Endothelial cell of umbilical vein (primary cell): Measurements from ENCODE around the gene TMEM11. TPM values are rescaled to one million over a fixed set of nuclear protein-coding genes. Genes with fewer than 3 reads are reported as not detected.

ENCODE experiments used
- BruUV-seq: library from RNA; stranded (reverse); fragments of 400-500 nt; replicated peaks from 2 replicates; lab custom pipeline; 2021; lab: Mats Ljungman, UMichigan
- CTCF ChIA-PET: fragments of 300-600, 350-600 bp; sonication (Branson Sonifier 250); formaldehyde crosslinking; loops from one replicate; lab custom pipeline; 2021; ENCODE audit warnings: antibody characterized with exemption, inconsistent platforms; lab: Charles Lee
- POLR2A ChIA-PET: fragments of 300-600, 350-600 bp; sonication (Branson Sonifier 250); formaldehyde crosslinking; loops from one replicate; lab custom pipeline; 2021; ENCODE audit warnings: antibody characterized with exemption, inconsistent platforms; lab: Charles Lee
- DNase-seq: peaks from one replicate; pipeline ENCODE4 v3.0.0-alpha.2; 2011; ENCODE audit warnings: low read depth, low spot score
- FAIRE-seq: peaks from 2 replicates; lab custom pipeline; 2011; peaks lifted over from hg19 to GRCh38; lab: Jason Lieb, UNC
- H2AFZ ChIP-seq: 2 replicates; pipeline ENCODE4 v1.6.0; 2012; ENCODE audit warnings: low read depth, low read length, control low read depth, inconsistent platforms
- H3K27ac ChIP-seq: 2 replicates; pipeline ENCODE4 v1.5.1; 2011; ENCODE audit warnings: low read depth, mild to moderate bottlenecking, control low read depth, low read length, moderate library complexity; ENCODE audit not compliant: insufficient read depth
- H3K27me3 ChIP-seq, 2 experiments: 2 replicates each; pipeline versions ENCODE4 v1.6.0 to v1.6.1; 2011; ENCODE audit warnings: low read length in 2 of 2, mixed read lengths in 1 of 2; ENCODE audit not compliant: control insufficient read depth in 2 of 2, insufficient read depth in 2 of 2
- H3K36me3 ChIP-seq, 2 experiments: 2 replicates in 1 of 2; 3 replicates in 1 of 2; pipeline ENCODE4 v1.5.1; 2011; ENCODE audit warnings: low read length in 2 of 2, mild to moderate bottlenecking in 1 of 2, moderate library complexity in 1 of 2; ENCODE audit not compliant: control insufficient read depth in 2 of 2, insufficient read depth in 2 of 2; ENCODE audit errors: extremely low read depth in 1 of 2
- H3K4me1 ChIP-seq: 3 replicates; pipeline ENCODE4 v1.5.1; 2011; ENCODE audit warnings: mild to moderate bottlenecking, low read length; ENCODE audit not compliant: control insufficient read depth, insufficient read depth; ENCODE audit errors: extremely low read depth
- H3K4me2 ChIP-seq: 2 replicates; pipeline ENCODE4 v1.6.1; 2011; ENCODE audit warnings: low read length, control low read depth, mixed read lengths; ENCODE audit not compliant: insufficient read depth
- H3K4me3 ChIP-seq, 3 experiments: fragments of 200-600 bp in 1 of 3; sonication (generic), shearing (Covaris generic) in 1 of 3; replicated peaks in 1 of 3; 2 replicates each; pipeline ENCODE4 v1.5.1; 2011 to 2016; ENCODE audit warnings: control low read depth in 3 of 3, low read length in 3 of 3, mild to moderate bottlenecking in 2 of 3, inconsistent platforms in 1 of 3, low read depth in 1 of 3, moderate library complexity in 1 of 3; ENCODE audit not compliant: insufficient read depth in 1 of 3
- H3K79me2 ChIP-seq: 2 replicates; pipeline ENCODE4 v1.6.0; 2012; ENCODE audit warnings: low read length, inconsistent platforms; ENCODE audit not compliant: control insufficient read depth, insufficient read depth
- H3K9ac ChIP-seq: replicated peaks from 2 replicates; pipeline ENCODE3; 2011; ENCODE audit warnings: low read length, control low read depth; ENCODE audit not compliant: insufficient read depth; ENCODE audit errors: extremely low read depth
- H3K9me1 ChIP-seq: replicated peaks from 3 replicates; pipeline ENCODE4 v1.6.0; 2011; ENCODE audit warnings: mild to moderate bottlenecking, low read length; ENCODE audit not compliant: control insufficient read depth, insufficient read depth; ENCODE audit errors: extremely low read depth
- H3K9me3 ChIP-seq: replicated peaks from 2 replicates; pipeline ENCODE4 v1.5.1; 2012; ENCODE audit warnings: low read length, inconsistent platforms; ENCODE audit not compliant: control insufficient read depth, insufficient read depth
- H4K20me1 ChIP-seq: replicated peaks from 2 replicates; pipeline ENCODE3; 2011; ENCODE audit warnings: mild to moderate bottlenecking, low read length; ENCODE audit not compliant: control insufficient read depth, insufficient read depth; ENCODE audit errors: extremely low read depth
- EZH2 ChIP-seq: IDR thresholded peaks from 2 replicates; pipeline ENCODE4 v1.6.1; 2012; ENCODE audit warnings: borderline replicate concordance, low read depth, mild to moderate bottlenecking, moderate library complexity, low read length, inconsistent platforms; ENCODE audit not compliant: severe bottlenecking
- FOS ChIP-seq: IDR thresholded peaks from 2 replicates; pipeline ENCODE4 v1.6.1; 2011; ENCODE audit warnings: mild to moderate bottlenecking, low read length, moderate library complexity, borderline replicate concordance; ENCODE audit not compliant: insufficient read depth
- GATA2 ChIP-seq: IDR thresholded peaks from 2 replicates; pipeline ENCODE4 v1.7.0; 2011; ENCODE audit warnings: low read depth, mild to moderate bottlenecking, moderate library complexity, mixed read lengths, low read length; ENCODE audit not compliant: insufficient read length, insufficient read depth
- JUN ChIP-seq: IDR thresholded peaks from 2 replicates; pipeline ENCODE4 v1.6.1; 2011; ENCODE audit warnings: borderline replicate concordance, low read depth; ENCODE audit not compliant: insufficient read length, insufficient read depth
- MAX ChIP-seq: IDR thresholded peaks from 2 replicates; pipeline ENCODE4 v1.6.1; 2011; ENCODE audit not compliant: insufficient read depth, insufficient read length
- MYC ChIP-seq: IDR thresholded peaks from one replicate; pipeline ENCODE4 v1.6.1; 2011; ENCODE audit warnings: mild to moderate bottlenecking, low read depth, low read length
- POLR2A ChIP-seq: IDR thresholded peaks from 2 replicates; pipeline ENCODE4 v1.6.1; 2012; ENCODE audit warnings: low read depth, mild to moderate bottlenecking, control low read depth, low read length
- POLR2AphosphoS5 ChIP-seq: IDR thresholded peaks from 2 replicates; pipeline ENCODE4 v1.6.1; 2012; ENCODE audit warnings: low read depth, mild to moderate bottlenecking, control low read depth, low read length, moderate library complexity; ENCODE audit not compliant: insufficient read depth
- dilution Hi-C: fragments of 300-500 bp; cut with MboI; formaldehyde crosslinking; loops from one replicate; pipeline ENCODE4 v1.15.0; 2019; ENCODE audit warnings: low sequenced_read_pairs; ENCODE audit not compliant: extremely low pct_ligation_motif_present
- intact Hi-C: fragments of 100-400 bp; cut with micrococcal nuclease; formaldehyde crosslinking; loops from one replicate; pipeline ENCODE4 v1.10.0; 2022
- polyA plus RNA-seq, 4 experiments: library from polyadenylated mRNA; depleted of rRNA in 3 of 4; stranded (reverse) in 3 of 4; unstranded in 1 of 4; fragments of >200 nt; gene quantifications; 2 replicates each; pipeline versions ENCODE4 v1.2.1 to v1.2.3, GENCODE V29; 2011 to 2012; ENCODE audit warnings: missing spikeins in 1 of 4
- total RNA-seq: library from RNA; stranded (reverse); gene quantifications from 2 replicates; pipeline ENCODE4 v1.2.3, GENCODE V29; 2021
- TF ChIP-seq, protein P1 (sequence below), 2 donors: IDR thresholded peaks; 1 replicate in 1 of 2; 2 replicates in 1 of 2; pipeline ENCODE4 v1.5.1; 2011; ENCODE audit warnings: low read length in 2 of 2, mild to moderate bottlenecking in 2 of 2, moderate library complexity in 2 of 2, control low read depth in 1 of 2, inconsistent platforms in 1 of 2, low read depth in 1 of 2; ENCODE audit not compliant: insufficient read depth in 1 of 2; ENCODE audit errors: extremely low read depth in 1 of 2

The TMEM11 gene
- total and polyA plus RNA-seq, 2 donors (not counting 3 experiments of a cell fraction or from before 2014, with no cell fraction given): 27.4 to 79.9 TPM

DNA sequence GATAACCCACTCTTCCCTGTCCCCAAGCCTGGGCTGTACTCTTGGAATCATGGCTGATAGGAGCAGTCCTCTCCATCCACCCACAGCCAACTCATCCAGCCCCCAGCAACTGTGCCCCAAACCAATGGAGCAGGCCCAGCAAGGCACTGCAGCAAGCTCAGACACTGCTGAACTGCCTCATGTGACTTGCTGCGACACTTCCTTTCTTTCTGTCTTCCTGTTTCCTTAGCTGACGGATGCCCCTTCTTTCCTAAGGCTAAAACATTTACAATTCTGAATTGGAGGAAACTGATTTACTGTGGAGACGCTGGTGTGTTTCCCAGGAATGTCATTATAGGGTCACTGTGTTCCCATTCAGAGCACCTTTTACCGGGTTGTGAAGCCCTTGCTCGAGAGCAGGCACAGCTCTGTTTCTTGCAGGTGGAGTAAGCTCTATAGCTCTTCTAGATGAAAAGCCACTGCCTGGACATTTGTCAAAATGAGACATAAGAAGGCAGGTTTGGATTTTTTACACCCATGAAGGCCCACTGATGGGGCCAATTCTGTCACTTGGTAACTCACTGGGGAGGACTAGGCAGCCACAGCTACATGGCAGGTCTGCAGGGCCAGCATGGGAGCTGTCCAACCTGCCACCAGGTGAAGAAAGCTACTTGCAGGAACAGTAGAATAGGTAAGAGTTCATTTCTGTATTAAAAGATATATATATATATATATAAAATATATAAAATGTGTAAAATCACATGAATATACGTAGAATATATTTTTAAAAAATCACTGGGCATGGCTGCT lies 27.4 kb downstream of the TMEM11 start:
- FAIRE-seq (peak; percentile 85), DNase-seq (peak; percentile 78)
- peaks cover 16% of the 10 kb centered on the region for H3K4me1 ChIP-seq
- intact Hi-C loops: loop anchor here (2.0 kb wide), 1 partner anchor 60 kb away; the partner anchor contains the start of gene DHRS7B
- no peak overlapping the region for H3K9ac ChIP-seq
- POLR2A ChIA-PET: interaction anchor here (0.6 kb wide), 1 partner anchor 164 kb away, joined by 4 read pairs; no protein-coding TSS in a partner anchor
- dilution Hi-C loops: no loop called here
- no peaks in the 10 kb centered on the region for H3K9me1 ChIP-seq
- peak overlapping the region; percentile 61 for H2AFZ ChIP-seq
- no peaks in the 10 kb centered on the region for H3K79me2 ChIP-seq
- no TSS peak for BruUV-seq
- peak overlapping the region in 1 of 3 experiments; percentile 4 for H3K4me3 ChIP-seq
- no peaks in the 10 kb centered on the region for H3K27me3 ChIP-seq
- H3K36me3 ChIP-seq: peaks cover 0 to 3% of the 10 kb centered on the region in 2 experiments
- H3K4me2 ChIP-seq: no peak overlapping the region
- CTCF ChIA-PET: interaction anchor here (0.8 to 2.0 kb wide), 4 partner anchors 14 to 67 kb away, joined by 3 to 8 read pairs (median 4); no protein-coding TSS in a partner anchor
- no peaks in the 10 kb centered on the region for H4K20me1 ChIP-seq
- TF ChIP-seq FOS: no peak
- peak; percentile 37 for TF ChIP-seq POLR2AphosphoS5
- no peak for TF ChIP-seq EZH2
- peak; percentile 72 for TF ChIP-seq MAX
- peak; percentile 14 for TF ChIP-seq POLR2A
- no peak for TF ChIP-seq MYC
- peak overlapping the region; percentile 68 for H3K27ac ChIP-seq
- no peaks in the 10 kb centered on the region for H3K9me3 ChIP-seq

DNA sequence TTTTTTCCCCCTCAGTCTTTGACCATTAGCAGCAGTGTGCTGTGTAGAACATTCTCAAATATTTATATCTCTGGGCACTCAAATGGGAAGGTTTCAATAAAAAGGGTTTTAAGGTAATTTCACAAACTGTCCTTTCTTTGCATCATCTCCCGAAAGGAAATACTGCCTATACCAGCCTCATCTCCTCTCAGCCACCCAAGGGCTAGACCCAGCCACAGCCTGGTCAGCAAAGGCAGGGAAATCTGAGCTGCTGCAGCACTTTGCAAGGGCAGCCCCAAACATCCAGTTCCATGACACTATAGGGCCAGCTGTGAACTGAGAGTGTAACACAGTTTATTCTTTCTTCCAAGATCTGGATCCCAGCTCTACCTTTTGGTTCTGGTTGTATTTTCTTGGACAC lies 28.9 kb downstream of the TMEM11 start:
- ChIA-PET CTCF (interaction anchor here (1.0 kb wide), 1 partner anchor 56 kb away, joined by 3 read pairs; no protein-coding TSS in a partner anchor), POLR2A (no interaction called here)
- Histone ChIP-seq H2AFZ (no peak overlapping the region), H3K27me3 (no peaks in the 10 kb centered on the region), H4K20me1 (no peaks in the 10 kb centered on the region), H3K27ac (no peak overlapping the region), H3K79me2 (no peaks in the 10 kb centered on the region), H3K4me3 (no peak overlapping the region), H3K9me3 (no peaks in the 10 kb centered on the region), H3K4me1 (peaks cover 16% of the 10 kb centered on the region), H3K9ac (no peak overlapping the region), H3K9me1 (no peaks in the 10 kb centered on the region), H3K36me3 (peaks cover 0 to 3% of the 10 kb centered on the region in 2 experiments), H3K4me2 (no peak overlapping the region)
- intact Hi-C loops (no loop called here), dilution Hi-C loops (no loop called here)
- no TSS peak for BruUV-seq
- no peak for DNase-seq
- TF ChIP-seq FOS (no peak), GATA2 (no peak), POLR2AphosphoS5 (no peak), MAX (no peak), EZH2 (no peak), JUN (no peak), POLR2A (no peak), MYC (no peak)
- TF ChIP-seq, protein P1, sequence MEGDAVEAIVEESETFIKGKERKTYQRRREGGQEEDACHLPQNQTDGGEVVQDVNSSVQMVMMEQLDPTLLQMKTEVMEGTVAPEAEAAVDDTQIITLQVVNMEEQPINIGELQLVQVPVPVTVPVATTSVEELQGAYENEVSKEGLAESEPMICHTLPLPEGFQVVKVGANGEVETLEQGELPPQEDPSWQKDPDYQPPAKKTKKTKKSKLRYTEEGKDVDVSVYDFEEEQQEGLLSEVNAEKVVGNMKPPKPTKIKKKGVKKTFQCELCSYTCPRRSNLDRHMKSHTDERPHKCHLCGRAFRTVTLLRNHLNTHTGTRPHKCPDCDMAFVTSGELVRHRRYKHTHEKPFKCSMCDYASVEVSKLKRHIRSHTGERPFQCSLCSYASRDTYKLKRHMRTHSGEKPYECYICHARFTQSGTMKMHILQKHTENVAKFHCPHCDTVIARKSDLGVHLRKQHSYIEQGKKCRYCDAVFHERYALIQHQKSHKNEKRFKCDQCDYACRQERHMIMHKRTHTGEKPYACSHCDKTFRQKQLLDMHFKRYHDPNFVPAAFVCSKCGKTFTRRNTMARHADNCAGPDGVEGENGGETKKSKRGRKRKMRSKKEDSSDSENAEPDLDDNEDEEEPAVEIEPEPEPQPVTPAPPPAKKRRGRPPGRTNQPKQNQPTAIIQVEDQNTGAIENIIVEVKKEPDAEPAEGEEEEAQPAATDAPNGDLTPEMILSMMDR (IDR thresholded peaks at IDR 0.05; ENCODE audit: extremely low read depth in 1 of 2, insufficient read depth in 1 of 2, low read depth in 1 of 2, low read length in 2 of 2): no peak
- FAIRE-seq: no peak
